Measurements from ENCODE around the gene CALN1.

- TF ChIP-seq CTCF (IDR thresholded peaks at IDR 0.05) (no peak), POLR2A (IDR thresholded peaks at IDR 0.05) (no peak)
Observed at GRCh38 chr7:71912476-71912875, 499.7 kb downstream of the CALN1 start.

Measured in heart left ventricle (tissue), 13 donors.